Stimulated activated CD4-positive, alpha-beta T cell treated with anti-CD3 and anti-CD28 coated beads, TNF-alpha, amount 100 ng/mL, for 1 hour (primary cell): ENCODE measurements around the gene ATP5PO.
"Not testable (repeated sequence)": the region's sequence is repeated elsewhere in the genome, so short reads cannot be mapped to it uniquely, and the experiment has no call there.

Experiments used
- DNase-seq, 3 donors: peaks; one replicate each; pipeline ENCODE4 v3.0.0-alpha.2; 2020; ENCODE audit warnings: low read depth in 3 of 3, low spot score in 1 of 3

The ATP5PO gene

DNA sequence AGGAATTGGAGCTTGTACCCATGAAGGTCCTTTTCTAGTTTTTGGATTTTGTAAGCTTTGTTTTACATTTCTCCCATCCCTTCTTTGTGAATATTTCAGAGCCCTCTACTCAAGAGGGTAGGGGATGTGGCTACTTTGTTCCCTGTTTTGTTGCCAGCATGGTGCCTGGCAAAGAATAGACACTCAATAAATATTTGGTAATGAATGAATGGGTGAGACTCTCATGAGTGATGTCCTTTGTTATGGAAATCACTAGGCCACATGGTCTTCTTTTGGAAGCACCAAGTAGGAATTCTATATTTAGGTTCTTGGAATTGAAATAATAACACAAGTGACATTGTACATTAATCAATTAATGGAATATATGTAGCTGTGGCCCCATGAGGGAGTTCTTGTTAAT is 26.8 kb upstream of the ATP5PO start:
- no peak for DNase-seq

DNA sequence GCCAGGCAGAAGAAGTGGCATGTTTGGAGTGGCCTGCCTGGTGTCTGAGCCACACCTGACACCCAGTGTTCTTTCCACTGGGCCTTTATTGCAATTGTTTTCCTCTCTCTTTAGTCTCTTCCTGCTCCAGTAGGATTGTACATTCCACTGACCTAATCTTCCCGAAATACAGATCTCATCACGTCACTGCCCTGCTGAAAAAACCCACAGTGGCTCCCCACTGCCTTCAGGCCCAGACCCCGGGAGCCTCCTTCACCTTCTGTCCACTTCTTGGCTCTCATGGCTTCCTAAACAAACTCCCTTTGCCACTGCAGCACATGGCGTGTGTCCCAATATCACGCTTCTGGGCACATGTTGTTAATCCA is 25.3 kb upstream of the ATP5PO start:
- no peak for DNase-seq

DNA sequence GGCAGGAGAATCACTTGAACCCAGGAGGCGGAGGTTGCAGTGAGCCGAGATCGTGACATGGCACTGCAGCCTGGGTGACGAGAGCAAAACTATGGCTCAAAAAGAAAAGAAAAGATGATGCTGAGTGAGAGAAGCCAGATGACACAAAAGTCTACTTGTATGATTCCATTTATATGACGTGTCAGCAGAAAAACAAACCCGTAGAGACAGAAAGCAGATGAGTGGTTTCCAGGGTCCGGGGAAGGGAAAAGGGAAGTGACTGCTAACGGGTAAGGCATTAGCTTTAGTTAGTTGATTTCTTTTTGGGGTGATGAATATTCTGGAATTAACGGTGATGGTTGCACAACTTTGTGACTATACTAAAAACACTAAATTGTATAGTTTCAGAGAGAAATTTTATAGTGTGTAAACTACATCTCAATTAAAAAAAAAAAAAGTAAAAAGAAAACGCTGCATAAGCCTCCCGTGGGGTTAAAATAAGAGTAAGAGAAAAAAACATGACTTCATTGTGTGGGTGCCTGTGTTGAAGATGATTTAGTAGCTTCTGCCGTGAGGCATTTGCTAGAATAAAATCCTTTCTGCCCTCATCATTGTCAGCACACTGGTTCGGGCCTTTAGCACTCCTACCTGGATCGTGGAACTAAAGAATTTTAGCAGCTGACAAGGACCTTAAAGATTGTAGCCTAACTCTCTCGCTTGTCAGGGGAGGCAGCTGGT is 24.7 kb upstream of the ATP5PO start:
- DNase-seq, result no peak

DNA sequence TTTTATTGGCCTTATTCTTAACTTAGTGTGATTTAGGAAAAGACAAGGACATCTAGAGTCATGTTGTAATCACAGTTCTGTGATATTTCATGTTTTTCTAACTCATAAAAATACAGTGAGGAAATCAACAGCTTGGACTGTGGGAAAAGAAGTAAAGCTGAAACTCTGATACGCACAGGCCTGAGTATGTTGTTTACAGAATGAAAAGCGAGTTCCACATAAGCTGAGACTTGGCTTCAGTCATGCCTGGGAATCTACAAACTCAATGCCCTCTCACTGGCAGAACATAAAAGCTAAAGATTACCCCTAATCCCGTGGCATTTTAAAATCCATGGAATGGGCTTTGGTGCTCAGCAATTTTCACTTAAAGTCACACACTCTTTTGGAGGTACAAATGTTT is 23.6 kb upstream of the ATP5PO start:
- no peak for DNase-seq

DNA sequence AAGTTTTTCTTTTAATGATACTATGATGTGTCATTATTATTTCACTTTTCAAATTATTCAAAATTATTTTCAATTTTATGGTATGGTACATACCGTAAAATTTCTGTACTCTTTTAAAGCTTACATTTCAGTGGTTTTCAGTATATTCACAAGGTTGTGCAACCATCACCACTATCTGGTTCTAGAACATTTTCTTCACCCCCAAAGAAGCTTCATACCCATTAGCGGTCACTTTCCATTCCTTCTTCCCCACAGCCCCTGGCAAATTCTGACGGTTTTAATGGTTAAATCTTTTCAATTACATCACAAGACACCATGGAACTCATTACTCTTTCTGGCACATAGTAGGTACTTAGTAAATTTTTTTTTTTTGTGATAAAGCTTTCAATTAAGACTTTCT is 22.8 kb upstream of the ATP5PO start:
- no peak for DNase-seq

DNA sequence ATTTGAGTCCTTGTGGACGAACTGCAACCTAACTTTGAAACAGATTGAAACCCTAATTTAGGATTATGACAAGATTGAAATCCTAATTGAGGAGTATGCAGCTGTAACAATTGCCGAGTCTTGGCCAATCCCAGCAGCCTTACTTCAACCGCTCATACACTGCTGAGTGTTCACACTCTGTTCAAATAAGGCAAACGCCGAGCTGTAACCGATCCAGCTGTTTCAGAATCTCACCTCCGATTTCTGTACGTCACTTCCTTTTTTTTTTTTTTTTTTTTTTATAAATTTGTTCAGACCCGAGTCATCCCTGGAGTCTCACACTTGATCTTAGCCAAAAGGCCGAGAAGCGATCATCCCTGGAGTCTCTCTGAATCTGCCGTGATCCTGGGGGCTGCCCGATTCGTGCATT is 22.3 kb upstream of the ATP5PO start:
- no peak for DNase-seq

DNA sequence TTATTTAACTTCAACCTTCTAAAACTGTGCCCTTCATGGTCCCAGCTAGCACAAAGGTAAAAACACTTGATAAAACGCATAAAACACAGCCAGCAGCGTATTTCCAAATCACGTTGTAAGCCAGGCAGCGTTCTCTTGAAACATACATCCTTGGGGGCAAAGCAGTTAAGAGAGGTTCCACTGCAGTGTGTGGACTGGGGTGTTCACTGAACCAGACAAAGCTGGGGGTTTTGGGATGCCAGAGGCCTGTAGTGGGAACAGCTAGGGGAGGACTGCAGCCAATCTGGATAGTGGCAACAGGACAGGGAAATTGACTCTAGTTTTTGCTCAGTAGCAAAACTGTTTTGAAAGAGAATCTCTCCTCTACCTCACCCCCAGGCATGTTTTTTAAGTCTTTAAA is 21.5 kb upstream of the ATP5PO start:
- DNase-seq, result no peak

DNA sequence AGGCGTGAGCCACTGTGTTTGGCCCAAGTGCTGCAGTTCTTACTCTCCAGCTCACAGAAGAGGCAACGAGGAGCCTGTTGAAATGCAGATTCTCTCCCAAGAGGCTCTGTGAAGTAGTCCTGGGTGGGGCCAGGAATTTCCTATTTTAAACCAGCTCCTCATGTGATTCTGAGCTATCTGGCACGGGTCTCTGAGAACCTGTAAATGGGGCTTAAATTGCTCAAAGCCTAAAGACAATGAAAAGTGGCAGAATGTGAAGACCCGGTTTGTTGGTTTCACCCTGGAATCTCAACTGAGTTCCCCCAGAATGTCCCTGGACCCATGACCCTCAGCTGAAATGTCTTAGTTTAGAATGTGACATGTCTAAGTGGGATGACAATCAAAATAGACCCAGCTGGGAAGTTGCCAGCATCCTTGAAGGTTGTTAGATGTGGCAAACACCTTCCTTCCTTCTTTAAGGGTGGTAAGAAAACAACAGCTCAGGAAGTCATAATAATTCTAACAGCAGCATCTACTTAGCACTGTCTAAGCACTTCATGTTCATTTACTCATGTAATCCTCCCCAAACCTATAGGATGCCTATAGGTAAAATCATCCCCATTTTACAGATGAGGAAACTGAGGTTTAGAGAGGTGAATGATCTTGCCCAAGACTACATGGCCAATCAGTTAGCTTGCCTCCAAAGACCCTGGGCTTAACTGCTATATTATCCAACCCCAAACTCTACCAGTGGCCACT is 20.9 kb upstream of the ATP5PO start:
- no peak for DNase-seq

DNA sequence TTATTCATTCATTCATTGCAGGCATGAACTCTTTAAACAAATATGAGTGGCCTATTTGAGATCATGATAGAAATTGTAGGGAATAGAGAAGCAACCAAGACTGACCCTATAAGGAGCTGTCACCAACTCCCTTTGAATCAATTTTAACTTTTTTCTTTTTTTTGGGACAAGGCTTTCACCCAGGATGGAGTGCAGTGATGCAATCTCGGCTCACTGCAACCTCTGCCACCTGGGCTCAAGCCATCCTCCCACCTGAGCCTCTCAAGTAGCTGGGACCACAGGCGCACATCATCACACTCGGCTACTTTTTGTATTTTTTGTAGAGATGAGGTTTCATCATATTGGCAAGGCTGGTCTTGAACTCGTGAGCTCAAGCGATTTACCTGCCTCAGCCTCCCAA is 17.1 kb upstream of the ATP5PO start:
- no peak for DNase-seq

DNA sequence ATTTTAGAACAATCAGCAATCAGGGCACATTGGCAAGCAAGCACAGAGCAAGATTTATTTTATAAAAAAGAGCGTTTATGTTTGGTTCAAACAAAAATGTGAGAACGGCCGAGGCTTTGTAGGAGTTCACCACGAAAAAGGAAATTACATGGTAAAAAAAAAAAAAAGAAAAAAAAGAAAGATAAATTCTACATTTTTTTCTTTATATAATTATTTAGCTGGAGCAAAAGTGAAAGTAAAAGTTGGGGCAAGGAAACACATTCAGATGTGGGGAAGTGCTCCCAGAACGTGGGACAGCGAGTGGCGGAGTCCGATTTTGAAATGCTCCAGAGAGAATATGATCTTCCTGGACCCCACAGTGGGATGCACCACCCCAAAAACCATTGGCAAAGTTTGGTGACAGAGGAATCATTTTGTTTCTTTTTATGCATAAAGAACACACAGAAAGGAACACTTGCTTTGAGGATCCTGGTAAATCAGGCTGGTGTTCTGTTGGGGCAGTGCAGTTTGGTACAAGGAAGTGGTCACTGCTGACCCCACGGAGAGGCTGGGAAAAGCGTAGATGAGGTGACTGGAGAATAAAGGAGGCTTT is 16.3 kb upstream of the ATP5PO start:
- DNase-seq, result no peak

DNA sequence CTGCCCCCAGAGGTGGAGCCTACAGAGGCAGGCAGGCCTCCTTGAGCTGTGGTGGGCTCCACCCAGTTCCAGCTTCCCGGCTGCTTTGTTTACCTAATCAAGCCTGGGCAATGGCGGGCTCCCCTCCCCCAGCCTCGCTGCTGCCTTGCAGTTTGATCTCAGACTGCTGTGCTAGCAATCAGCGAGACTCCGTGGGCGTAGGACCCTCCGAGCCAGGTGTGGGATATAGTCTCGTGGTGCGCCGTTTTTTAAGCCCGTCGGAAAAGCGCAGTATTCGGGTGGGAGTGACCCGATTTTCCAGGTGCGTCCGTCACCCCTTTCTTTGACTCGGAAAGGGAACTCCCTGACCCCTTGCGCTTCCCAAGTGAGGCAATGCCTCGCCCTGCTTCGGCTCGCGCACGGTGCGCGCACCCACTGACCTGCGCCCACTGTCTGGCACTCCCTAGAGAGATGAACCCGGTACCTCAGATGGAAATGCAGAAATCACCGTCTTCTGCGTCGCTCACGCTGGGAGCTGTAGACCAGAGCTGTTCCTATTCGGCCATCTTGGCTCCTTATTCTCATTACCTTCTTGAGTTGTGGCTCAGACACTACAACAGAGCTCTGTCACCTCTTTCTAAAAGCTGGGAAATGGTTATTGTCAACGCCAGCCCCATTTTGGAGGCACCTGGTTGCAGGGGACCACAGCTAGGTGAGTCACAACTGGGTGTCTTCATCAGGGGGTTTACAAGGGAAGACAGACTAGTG is 15.6 kb upstream of the ATP5PO start:
- peak; percentile 25 to 58 (median 48) for DNase-seq

DNA sequence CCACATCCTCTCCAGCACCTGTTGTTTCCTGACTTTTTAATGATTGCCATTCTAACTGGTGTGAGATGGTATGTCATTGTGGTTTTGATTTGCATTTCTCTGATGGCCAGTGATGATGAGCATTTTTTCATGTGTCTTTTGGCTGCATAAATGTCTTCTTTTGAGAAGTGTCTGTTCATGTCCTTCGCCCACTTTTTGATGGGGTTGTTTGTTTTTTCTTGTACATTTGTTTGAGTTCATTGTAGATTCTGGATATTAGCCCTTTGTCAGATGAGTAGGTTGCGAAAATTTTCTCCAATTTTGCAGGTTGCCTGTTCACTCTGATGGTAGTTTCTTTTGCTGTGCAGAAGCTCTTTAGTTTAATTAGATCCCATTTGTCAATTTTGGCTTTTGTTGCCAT is 10.6 kb upstream of the ATP5PO start:
- DNase-seq, result not testable (repeated sequence)

DNA sequence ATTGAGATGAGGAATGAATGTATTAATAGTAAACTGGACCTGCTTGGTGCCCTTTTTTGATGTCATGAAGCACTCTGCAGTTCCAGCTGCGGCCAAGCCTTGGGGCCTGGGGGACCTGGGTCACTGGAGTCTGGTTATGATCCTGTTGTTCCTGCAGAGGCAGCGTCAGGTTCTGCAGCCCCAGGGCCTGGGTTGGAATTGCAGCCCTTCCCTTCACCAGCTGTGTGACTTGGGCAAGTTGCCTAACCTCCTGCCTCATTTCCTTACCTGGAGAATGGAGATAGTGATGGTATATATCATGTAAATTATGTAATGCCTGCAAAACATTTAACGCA is 9.1 kb upstream of the ATP5PO start:
- no peak for DNase-seq

DNA sequence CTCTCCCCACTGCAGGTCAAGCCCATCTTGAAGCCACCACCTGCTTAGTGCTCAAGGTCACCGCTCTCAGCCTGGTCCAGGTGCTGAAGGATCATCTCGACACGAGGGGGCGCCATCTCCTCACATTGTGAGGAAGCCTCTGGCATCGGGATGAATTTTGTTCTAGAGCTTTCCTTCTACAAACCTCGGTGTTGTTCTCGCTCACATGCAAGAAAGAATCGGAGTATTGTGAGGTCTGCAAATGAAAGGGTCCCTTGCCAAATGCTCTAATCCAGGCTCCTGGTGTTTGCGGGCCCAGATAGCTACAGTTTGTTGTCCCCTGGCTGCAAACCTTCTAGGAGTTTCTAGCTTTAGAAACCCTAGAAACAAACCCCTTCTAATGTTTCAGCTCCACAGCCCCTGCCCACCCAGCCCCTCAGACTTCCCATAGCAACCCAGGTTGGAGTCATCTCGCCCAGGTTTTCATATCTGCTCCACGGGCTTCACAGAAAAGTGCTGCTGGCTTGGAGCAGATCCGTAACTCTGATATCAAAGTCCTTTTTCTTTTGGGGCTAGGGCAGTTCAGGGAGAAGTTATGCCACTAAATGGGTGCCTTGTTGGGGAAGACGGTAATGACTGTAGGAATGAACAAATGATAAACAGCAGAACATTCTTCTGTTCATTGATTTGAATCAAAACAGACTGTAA is 8.6 kb upstream of the ATP5PO start:
- DNase-seq, result peak; percentile 80 to 89 (median 84)

DNA sequence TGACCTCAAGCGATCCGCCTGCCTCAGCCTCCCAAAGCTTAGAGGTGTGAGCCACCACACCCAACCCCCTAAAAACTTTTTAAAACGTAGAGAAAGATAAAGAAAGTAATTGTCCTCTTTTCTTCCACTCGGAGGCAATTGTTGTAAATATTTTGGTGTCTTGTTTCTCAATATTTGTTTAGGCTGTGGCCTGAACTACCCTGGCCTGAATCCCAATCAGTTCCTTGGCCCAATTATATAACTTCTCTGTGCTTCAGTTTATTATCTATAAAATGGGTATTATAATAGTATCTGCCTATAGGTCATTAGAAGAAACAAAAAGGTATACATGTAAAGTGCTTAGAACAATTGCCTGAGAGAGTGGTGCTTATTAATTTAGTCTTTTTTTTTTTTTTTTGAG is 1.8 kb upstream of the ATP5PO start:
- DNase-seq, result no peak

DNA sequence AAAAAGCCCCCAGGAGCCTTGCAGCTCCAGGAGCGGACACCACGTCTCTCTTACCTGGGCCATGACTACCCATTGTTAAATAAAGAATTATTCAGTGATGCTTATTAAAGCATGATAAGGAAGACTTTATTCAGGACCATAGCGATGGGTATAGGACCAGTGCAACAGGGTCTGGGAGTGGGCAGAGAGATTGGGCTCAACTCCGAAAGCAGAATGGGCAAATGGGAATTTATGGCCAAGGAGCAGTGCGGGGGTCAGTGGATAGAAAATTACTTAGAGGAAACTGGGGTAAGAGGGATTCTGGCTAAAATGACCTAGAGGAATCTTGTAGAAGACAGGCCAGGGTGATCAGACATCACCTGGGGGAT is 580 bp upstream of the ATP5PO start:
- no peak for DNase-seq

DNA sequence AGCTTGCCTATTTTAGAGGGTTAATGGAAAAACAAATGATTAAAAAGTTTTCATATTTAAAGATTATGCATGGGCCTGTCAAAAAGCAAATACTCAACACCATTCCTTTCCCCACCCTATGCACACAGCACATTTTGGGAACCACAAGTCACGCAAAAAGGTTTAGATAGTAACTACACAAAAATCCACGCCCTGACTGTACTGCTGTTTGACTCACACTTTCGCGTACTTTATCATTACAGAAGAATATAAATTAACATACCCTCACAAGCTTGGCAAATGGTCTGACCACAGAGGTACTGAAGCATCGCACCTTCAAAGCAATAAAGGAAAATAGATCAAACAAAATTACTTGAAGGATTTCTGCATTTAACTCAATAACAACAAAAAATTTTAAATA is 1.4 kb downstream of the ATP5PO start:
- DNase-seq, result no peak

DNA sequence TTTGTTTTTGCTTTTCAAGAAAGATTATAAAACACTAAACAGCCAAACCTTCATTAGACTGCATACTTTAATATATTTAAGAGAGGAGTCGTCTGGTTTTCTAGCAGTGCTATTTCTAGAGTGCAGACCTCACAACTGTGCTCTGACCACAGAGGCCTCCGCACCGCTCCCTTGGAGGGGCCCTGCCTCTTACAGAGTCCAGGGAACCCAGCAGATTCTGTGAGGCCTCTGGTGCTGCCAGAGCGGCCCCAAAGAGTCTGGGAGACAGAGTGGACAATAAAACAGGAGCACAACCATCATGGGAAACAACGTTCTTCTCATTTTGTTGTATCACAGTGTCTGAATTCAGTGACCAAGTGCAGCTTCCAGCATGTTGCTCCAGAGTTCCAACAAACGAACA is 5.8 kb downstream of the ATP5PO start:
- no peak for DNase-seq

DNA sequence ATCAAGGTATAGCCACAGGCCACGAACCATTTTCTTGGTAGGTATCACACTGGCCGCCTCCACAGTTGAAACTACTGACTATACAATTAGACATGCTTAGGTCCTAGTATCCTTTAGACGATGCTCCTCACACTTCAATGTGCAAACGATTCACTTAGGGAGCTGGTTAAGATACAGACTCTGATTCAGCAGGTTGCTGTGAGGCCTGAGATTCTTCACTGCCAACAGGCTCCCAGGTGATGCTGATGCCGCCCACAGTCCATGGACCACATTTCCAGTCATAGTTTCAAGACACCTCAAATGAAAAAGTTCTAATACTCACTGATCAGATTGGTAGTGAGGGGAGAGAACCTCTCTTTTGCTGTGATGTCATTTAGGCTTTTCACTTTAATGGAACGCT is 6.8 kb downstream of the ATP5PO start:
- DNase-seq, result no peak

DNA sequence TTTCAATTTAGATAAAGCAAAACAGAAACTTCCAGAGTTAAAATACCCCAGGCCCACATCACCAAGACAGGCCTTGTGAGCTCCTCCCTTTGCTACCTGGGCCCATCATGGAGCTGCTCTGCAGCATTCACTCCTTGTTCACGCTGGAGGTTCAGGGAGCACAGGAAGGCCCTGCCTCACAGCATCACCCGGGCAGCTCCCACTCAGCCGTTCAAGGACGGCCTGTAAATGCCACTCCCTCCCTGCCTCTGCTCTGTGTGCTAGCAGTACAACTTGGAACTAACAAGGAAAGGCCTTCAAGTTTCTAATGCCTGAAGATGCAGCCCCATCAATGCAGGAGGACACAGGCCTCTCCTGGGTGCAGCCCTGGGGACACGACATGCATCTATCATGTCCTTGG is 11.6 kb downstream of the ATP5PO start:
- DNase-seq, result no peak

DNA sequence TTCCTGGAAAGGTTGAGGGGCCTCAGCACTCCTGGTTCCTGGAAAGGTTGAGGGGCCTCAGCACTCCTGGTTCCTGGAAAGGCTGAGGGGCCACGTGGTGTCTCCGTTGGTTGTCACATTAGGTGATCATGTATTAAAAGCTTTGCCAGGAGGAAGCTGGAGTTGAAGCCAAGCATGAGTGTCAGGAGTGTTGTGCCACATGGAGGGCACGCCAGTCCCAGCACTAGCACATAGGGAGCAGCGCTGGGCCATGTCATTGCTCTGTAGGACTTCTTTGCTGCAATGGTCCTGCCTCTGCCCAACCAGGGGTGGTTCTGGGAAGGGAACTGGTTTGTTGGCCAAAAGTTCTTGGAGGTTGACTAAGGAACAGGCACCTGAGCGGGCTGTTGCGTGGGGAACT is 13.3 kb downstream of the ATP5PO start:
- no peak for DNase-seq
